H9 (cell line): ENCODE results near the gene ERRFI1. TPM values are rescaled to one million over a fixed set of nuclear protein-coding genes. Genes with fewer than 3 reads are reported as not detected.

Experiments
- DNase-seq: peaks from one replicate; pipeline ENCODE4 v3.0.0-alpha.2; 2017
- H2AFZ ChIP-seq: one replicate; pipeline ENCODE4 v1.6.1; 2013; ENCODE audit warnings: mild to moderate bottlenecking, low read length, control low read depth, moderate library complexity
- H2AK5ac ChIP-seq: 2 replicates; pipeline ENCODE4 v1.6.1; 2013; ENCODE audit warnings: low read length, control low read depth, mixed read lengths; ENCODE audit not compliant: insufficient read length
- H2BK120ac ChIP-seq: one replicate; pipeline ENCODE4 v1.6.1; 2013; ENCODE audit warnings: low read depth, mild to moderate bottlenecking, low read length, control low read depth, inconsistent platforms; ENCODE audit not compliant: poor library complexity, severe bottlenecking
- H2BK12ac ChIP-seq: 2 replicates; pipeline ENCODE4 v1.6.1; 2013; ENCODE audit warnings: low read length, control low read depth, mixed read lengths, low read depth; ENCODE audit not compliant: insufficient read length
- H2BK15ac ChIP-seq: 2 replicates; pipeline ENCODE4 v1.6.1; 2013; ENCODE audit warnings: low read depth, low read length, control low read depth
- H2BK20ac ChIP-seq: one replicate; pipeline ENCODE4 v1.6.1; 2013; ENCODE audit warnings: low read depth, mild to moderate bottlenecking, low read length, control low read depth, inconsistent platforms; ENCODE audit not compliant: poor library complexity, severe bottlenecking
- H2BK5ac ChIP-seq: 2 replicates; pipeline ENCODE4 v1.6.1; 2013; ENCODE audit warnings: low read length, control low read depth, mixed read lengths; ENCODE audit not compliant: insufficient read length
- H3K14ac ChIP-seq: 2 replicates; pipeline ENCODE4 v1.6.1; 2013; ENCODE audit warnings: low read length, control low read depth; ENCODE audit not compliant: insufficient read depth
- H3K18ac ChIP-seq: 2 replicates; pipeline ENCODE4 v1.6.1; 2013; ENCODE audit warnings: low read depth, mild to moderate bottlenecking, mixed read lengths, low read length, control low read depth; ENCODE audit not compliant: insufficient read length
- H3K23ac ChIP-seq: 2 replicates; pipeline ENCODE4 v1.6.1; 2013; ENCODE audit warnings: low read length, control low read depth, mixed read lengths, low read depth; ENCODE audit not compliant: insufficient read length
- H3K23me2 ChIP-seq: 2 replicates; pipeline ENCODE4 v1.6.1; 2013; ENCODE audit warnings: low read depth, mild to moderate bottlenecking, mixed read lengths, low read length, control low read depth; ENCODE audit not compliant: insufficient read length, poor library complexity, severe bottlenecking
- H3K27ac ChIP-seq: 2 replicates; pipeline ENCODE4 v1.5.1; 2013; ENCODE audit warnings: low read length, control low read depth, mixed read lengths, low read depth; ENCODE audit not compliant: insufficient read length
- H3K27me3 ChIP-seq: 2 replicates; pipeline ENCODE4 v1.6.1; 2013; ENCODE audit warnings: low read length, control low read depth, inconsistent platforms; ENCODE audit not compliant: insufficient read depth
- H3K4ac ChIP-seq: 2 replicates; pipeline ENCODE4 v1.6.1; 2013; ENCODE audit warnings: low read depth, mild to moderate bottlenecking, control low read depth, inconsistent platforms, low read length, moderate library complexity
- H3K4me1 ChIP-seq: 2 replicates; pipeline ENCODE4 v1.6.1; 2013; ENCODE audit warnings: low read length, control low read depth, inconsistent platforms; ENCODE audit not compliant: insufficient read depth
- H3K4me2 ChIP-seq: 2 replicates; pipeline ENCODE4 v1.6.1; 2013; ENCODE audit warnings: low read length, control low read depth, mixed read lengths; ENCODE audit not compliant: insufficient read length, insufficient read depth
- H3K56ac ChIP-seq: 2 replicates; pipeline ENCODE4 v1.6.1; 2013; ENCODE audit warnings: low read depth, mild to moderate bottlenecking, mixed read lengths, low read length, control low read depth; ENCODE audit not compliant: insufficient read length
- H3K79me1 ChIP-seq: 2 replicates; pipeline ENCODE4 v1.6.1; 2013; ENCODE audit warnings: low read depth, mild to moderate bottlenecking, moderate library complexity, low read length, control low read depth, inconsistent platforms; ENCODE audit not compliant: insufficient read depth, poor library complexity, severe bottlenecking
- H3K79me2 ChIP-seq: 2 replicates; pipeline ENCODE4 v1.6.1; 2013; ENCODE audit warnings: low read length, control low read depth, inconsistent platforms; ENCODE audit not compliant: insufficient read depth
- H3K9ac ChIP-seq: 2 replicates; pipeline ENCODE4 v1.6.1; 2013; ENCODE audit warnings: low read length, control low read depth, mixed read lengths; ENCODE audit not compliant: insufficient read length; ENCODE audit errors: extremely low read depth
- H3K9me3 ChIP-seq: one replicate; pipeline ENCODE4 v1.6.1; 2013; ENCODE audit warnings: low read depth, low read length, inconsistent platforms; ENCODE audit not compliant: control insufficient read depth
- H3T11ph ChIP-seq: one replicate; pipeline ENCODE4 v1.6.1; 2013; ENCODE audit warnings: mild to moderate bottlenecking, low read length, control low read depth, inconsistent platforms
- H4K20me1 ChIP-seq: one replicate; pipeline ENCODE4 v1.6.1; 2013; ENCODE audit not compliant: control insufficient read depth, insufficient read length, insufficient read depth
- H4K5ac ChIP-seq: 2 replicates; pipeline ENCODE4 v1.6.1; 2013; ENCODE audit warnings: low read depth, mild to moderate bottlenecking, mixed read lengths, low read length, control low read depth; ENCODE audit not compliant: insufficient read length
- H4K8ac ChIP-seq: replicated peaks from 2 replicates; pipeline ENCODE4 v1.6.1; 2013; ENCODE audit warnings: low read length, control low read depth, mixed read lengths, low read depth; ENCODE audit not compliant: insufficient read length
- H4K91ac ChIP-seq: 2 replicates; pipeline ENCODE4 v1.6.1; 2013; ENCODE audit warnings: low read depth, mild to moderate bottlenecking, moderate library complexity, mixed read lengths, low read length, control low read depth; ENCODE audit not compliant: insufficient read length
- H3K27ac Mint-ChIP-seq, 3 experiments: 2 replicates in 2 of 3; 3 replicates in 1 of 3; pipeline ENCODE4 v1.8.0; 2020 to 2021; ENCODE audit warnings: mixed read lengths in 3 of 3, mild to moderate bottlenecking in 1 of 3, moderate library complexity in 1 of 3
- H3K27me3 Mint-ChIP-seq: 2 replicates; pipeline ENCODE4 v1.8.0; 2021; ENCODE audit warnings: low read depth, mild to moderate bottlenecking, moderate library complexity, mixed read lengths
- H3K36me3 Mint-ChIP-seq, 3 experiments: 2 replicates in 2 of 3; 3 replicates in 1 of 3; pipeline ENCODE4 v1.8.0; 2020 to 2021; ENCODE audit warnings: low read depth in 3 of 3, mixed read lengths in 3 of 3; ENCODE audit not compliant: insufficient read depth in 1 of 3
- H3K4me1 Mint-ChIP-seq, 2 experiments: 2 replicates each; pipeline ENCODE4 v1.8.0; 2020; ENCODE audit warnings: mixed read lengths in 2 of 2
- H3K4me3 Mint-ChIP-seq, 2 experiments: 2 replicates in 1 of 2; 3 replicates in 1 of 2; pipeline ENCODE4 v1.8.0; 2020 to 2021; ENCODE audit warnings: mild to moderate bottlenecking in 2 of 2, mixed read lengths in 2 of 2, moderate library complexity in 1 of 2
- H3K9me3 Mint-ChIP-seq, 2 experiments: 2 replicates in 1 of 2; 3 replicates in 1 of 2; pipeline ENCODE4 v1.8.0; 2020; ENCODE audit warnings: mild to moderate bottlenecking in 2 of 2, mixed read lengths in 2 of 2, moderate library complexity in 1 of 2
- WGBS: extraction: QIAGEN DNeasy Blood & Tissue Kit; methylation state at CpG from one replicate; pipeline ENCODE4 v1.1.7; 2013; ENCODE audit warnings: missing lambda C conversion rate, low lambda C conversion rate, mixed read lengths; ENCODE audit not compliant: insufficient read length; ENCODE audit errors: extremely low coverage; 5-methylcytosine and 5-hydroxymethylcytosine counted together
- total RNA-seq: library from RNA; stranded (reverse); gene quantifications from 2 replicates; pipeline ENCODE4 v1.2.1, GENCODE V29; 2021
- TF ChIP-seq, protein P1 (sequence below): fragments of 200-600 bp; sonication (generic); conservative IDR thresholded peaks from 3 replicates; pipeline ENCODE4 v1.8.0; 2021; ENCODE audit warnings: antibody characterized with exemption, mild to moderate bottlenecking

The ERRFI1 gene
- total RNA-seq, 1 experiment from 2014 or later: 20.8 TPM

DNA sequence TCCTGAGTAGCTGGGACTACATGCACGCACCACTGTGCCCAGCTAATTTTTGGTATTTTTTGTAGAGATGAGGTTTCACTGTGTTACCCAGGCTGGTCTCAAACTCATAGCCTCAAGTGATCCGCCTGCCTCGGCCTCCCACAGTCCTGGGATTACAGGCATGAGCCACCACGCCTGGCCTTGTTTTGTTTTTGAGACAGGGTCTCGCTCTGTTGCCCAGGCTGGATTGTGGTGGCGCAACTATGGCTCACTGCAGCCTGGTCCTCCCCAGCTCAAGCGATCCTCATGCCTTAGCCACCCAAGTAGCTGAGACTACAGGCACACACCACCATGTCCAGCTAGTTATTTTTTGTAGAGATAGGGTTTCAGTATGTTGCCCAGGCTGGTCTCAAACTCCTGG, 38.6 kb downstream of the ERRFI1 start:
- Histone ChIP-seq H3K14ac (no peak overlapping the region), H2BK120ac (no peak overlapping the region), H2BK12ac (no peak overlapping the region), H3K18ac (no peak overlapping the region), H3K56ac (no peak overlapping the region), H2BK5ac (no peak overlapping the region), H4K91ac (no peak overlapping the region), H3K4ac (no peak overlapping the region), H3K79me2 (no peaks in the 10 kb centered on the region), H2AFZ (no peak overlapping the region), H3K9ac (no peak overlapping the region), H3K23me2 (no peaks in the 10 kb centered on the region), H4K8ac (no peak overlapping the region), H3K27me3 (no peaks in the 10 kb centered on the region), H3K79me1 (no peaks in the 10 kb centered on the region), H2BK15ac (no peak overlapping the region), H3K4me1 (no peaks in the 10 kb centered on the region), H4K5ac (no peak overlapping the region), H3K27ac (no peak overlapping the region), H3T11ph (no peak overlapping the region), H3K4me2 (no peak overlapping the region), H2AK5ac (no peak overlapping the region), H4K20me1 (peaks cover 3% of the 10 kb centered on the region), H3K9me3 (no peaks in the 10 kb centered on the region), H3K23ac (no peak overlapping the region), H2BK20ac (no peak overlapping the region)
- peaks cover 0 to 5% of the 10 kb centered on the region in 2 experiments; a peak in 1 of 5 replicates for H3K9me3 Mint-ChIP-seq
- H3K27me3 Mint-ChIP-seq: no peaks in the 10 kb centered on the region
- H3K4me3 Mint-ChIP-seq: no peak overlapping the region; a peak in 1 of 5 replicates
- H3K4me1 Mint-ChIP-seq: peaks cover 19 to 40% of the 10 kb centered on the region in 2 experiments
- H3K27ac Mint-ChIP-seq: peak overlapping the region in 1 of 3 experiments; percentile 44; a peak in 1 of 7 replicates
- peaks cover 41 to 57% (median 49%) of the 10 kb centered on the region in 3 experiments for H3K36me3 Mint-ChIP-seq
- DNase-seq: no peak
- no CpG with 5 or more reads among the region's 7 CpGs for WGBS
- TF ChIP-seq, protein P1, sequence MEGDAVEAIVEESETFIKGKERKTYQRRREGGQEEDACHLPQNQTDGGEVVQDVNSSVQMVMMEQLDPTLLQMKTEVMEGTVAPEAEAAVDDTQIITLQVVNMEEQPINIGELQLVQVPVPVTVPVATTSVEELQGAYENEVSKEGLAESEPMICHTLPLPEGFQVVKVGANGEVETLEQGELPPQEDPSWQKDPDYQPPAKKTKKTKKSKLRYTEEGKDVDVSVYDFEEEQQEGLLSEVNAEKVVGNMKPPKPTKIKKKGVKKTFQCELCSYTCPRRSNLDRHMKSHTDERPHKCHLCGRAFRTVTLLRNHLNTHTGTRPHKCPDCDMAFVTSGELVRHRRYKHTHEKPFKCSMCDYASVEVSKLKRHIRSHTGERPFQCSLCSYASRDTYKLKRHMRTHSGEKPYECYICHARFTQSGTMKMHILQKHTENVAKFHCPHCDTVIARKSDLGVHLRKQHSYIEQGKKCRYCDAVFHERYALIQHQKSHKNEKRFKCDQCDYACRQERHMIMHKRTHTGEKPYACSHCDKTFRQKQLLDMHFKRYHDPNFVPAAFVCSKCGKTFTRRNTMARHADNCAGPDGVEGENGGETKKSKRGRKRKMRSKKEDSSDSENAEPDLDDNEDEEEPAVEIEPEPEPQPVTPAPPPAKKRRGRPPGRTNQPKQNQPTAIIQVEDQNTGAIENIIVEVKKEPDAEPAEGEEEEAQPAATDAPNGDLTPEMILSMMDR: no peak
